DOHH2 (cell line): ENCODE measurements around the gene BCL11B.

ENCODE experiments used
- CTCF ChIP-seq: fragments of 200-600 bp; sonication (generic); IDR thresholded peaks from one replicate; pipeline ENCODE4 v1.5.1; 2014; ENCODE audit warnings: antibody characterized with exemption, mild to moderate bottlenecking, low read depth, low read length; ENCODE audit not compliant: poor library complexity, severe bottlenecking
- EZH2phosphoT487 ChIP-seq: fragments of 200-600 bp; sonication (generic); IDR thresholded peaks from 2 replicates; pipeline ENCODE4 v1.6.1; 2017; ENCODE audit warnings: borderline replicate concordance, mild to moderate bottlenecking, antibody characterized with exemption, low read length, moderate library complexity, mixed read lengths

- TF ChIP-seq CTCF (no peak), EZH2phosphoT487 (no peak)
These were observed 8.2 kb upstream of the BCL11B start for GRCh38 chr14:99280066-99280731.
